HUES6 (cell line): Measurements from ENCODE around the gene PKIG.

Experiments used
- H3K27ac ChIP-seq: 2 replicates; pipeline ENCODE4 v1.7.0; 2013; ENCODE audit warnings: low read depth, mild to moderate bottlenecking, low read length, inconsistent platforms
- H3K27me3 ChIP-seq: 2 replicates; pipeline ENCODE4 v1.6.1; 2013; ENCODE audit warnings: low read length; ENCODE audit not compliant: control insufficient read depth, insufficient read depth
- H3K36me3 ChIP-seq: 2 replicates; pipeline ENCODE4 v1.6.1; 2013; ENCODE audit warnings: low read length; ENCODE audit not compliant: control insufficient read depth, insufficient read depth
- H3K4me1 ChIP-seq: 2 replicates; pipeline ENCODE4 v1.6.1; 2013; ENCODE audit warnings: low read length; ENCODE audit not compliant: control insufficient read depth, insufficient read depth
- H3K4me3 ChIP-seq: 2 replicates; pipeline ENCODE4 v1.5.1; 2013; ENCODE audit warnings: low read depth, low read length
- H3K9ac ChIP-seq: one replicate; pipeline ENCODE4 v1.6.1; 2013; ENCODE audit warnings: mild to moderate bottlenecking, low read length
- H3K9me3 ChIP-seq: 2 replicates; pipeline ENCODE4 v1.6.1; 2013; ENCODE audit warnings: low read depth, low read length; ENCODE audit not compliant: control insufficient read depth, insufficient read depth

Gene PKIG

GRCh38 chr20:44571362-44571988, 10.9 kb upstream of the PKIG start:
- Histone ChIP-seq H3K4me1 (peaks cover 7% of the 10 kb centered on the region; the same call in 1 of the 2 replicates), H3K36me3 (no peaks in the 10 kb centered on the region), H3K9me3 (no peaks in the 10 kb centered on the region), H3K9ac (no peak overlapping the region), H3K4me3 (no peak overlapping the region), H3K27me3 (no peaks in the 10 kb centered on the region), H3K27ac (no peak overlapping the region)

DNA sequence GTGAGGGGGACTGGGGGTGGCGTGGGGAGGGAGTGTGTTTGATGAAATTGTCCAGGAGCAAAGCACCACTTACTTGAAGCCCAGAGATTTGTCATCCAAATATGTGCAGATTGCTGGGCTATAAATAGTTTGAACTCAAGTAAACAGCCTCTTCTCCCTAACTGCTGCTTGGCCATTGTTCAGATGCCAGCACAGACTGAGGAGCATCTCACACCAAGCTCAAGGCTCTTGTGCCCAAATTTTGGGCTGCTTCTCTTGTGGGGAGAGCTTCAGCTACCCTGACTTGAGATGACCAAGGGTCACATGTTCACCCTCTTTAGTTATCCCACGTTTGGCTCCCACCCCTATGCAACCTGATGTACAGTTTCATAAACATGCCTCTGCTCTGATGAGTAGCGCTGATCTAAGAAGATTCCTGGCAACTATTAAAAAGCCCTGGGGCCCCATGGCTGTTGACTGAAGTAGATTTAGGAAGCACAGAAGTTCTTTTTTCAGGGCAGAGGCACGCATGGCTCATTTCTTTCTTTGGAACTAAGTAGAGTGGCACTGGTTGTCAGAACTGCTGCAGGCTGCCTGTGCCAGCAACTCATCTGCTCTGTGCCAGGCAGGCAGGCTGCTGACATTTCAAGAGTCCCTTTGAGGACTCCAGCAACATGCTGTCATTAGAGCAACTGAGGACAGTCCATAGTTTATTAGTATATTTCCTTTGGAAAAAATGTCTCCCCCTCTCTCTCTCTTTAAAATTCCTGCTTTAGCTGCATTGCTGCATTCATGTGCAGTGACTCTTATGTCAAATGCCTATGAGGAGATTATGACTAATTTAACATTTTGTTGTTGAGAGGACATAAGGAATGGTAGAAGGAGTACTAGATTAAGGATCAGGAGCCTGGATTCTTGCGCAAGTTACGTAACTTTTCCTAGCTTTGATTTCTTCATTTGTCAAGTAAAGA, 9.6 kb upstream of the PKIG start:
- Histone ChIP-seq H3K4me1 (peaks cover 7% of the 10 kb centered on the region; the same call in 1 of the 2 replicates), H3K27me3 (no peaks in the 10 kb centered on the region), H3K9ac (no peak overlapping the region), H3K4me3 (no peak overlapping the region), H3K9me3 (no peaks in the 10 kb centered on the region), H3K27ac (no peak overlapping the region), H3K36me3 (no peaks in the 10 kb centered on the region)

GRCh38 chr20:44573501-44573869, 8.9 kb upstream of the PKIG start:
- Histone ChIP-seq H3K9ac (no peak overlapping the region), H3K27ac (no peak overlapping the region)

GRCh38 chr20:44574372-44574771, 8.0 kb upstream of the PKIG start:
- Histone ChIP-seq H3K27ac (no peak overlapping the region), H3K9me3 (no peaks in the 10 kb centered on the region), H3K27me3 (no peaks in the 10 kb centered on the region), H3K36me3 (no peaks in the 10 kb centered on the region), H3K9ac (no peak overlapping the region), H3K4me1 (peaks cover 7% of the 10 kb centered on the region; the same call in 1 of the 2 replicates), H3K4me3 (no peak overlapping the region)

More at GRCh38 chr20:44573501-44573869, 8.9 kb upstream of the PKIG start:
- Histone ChIP-seq H3K36me3 (no peaks in the 10 kb centered on the region), H3K4me3 (no peak overlapping the region), H3K9me3 (no peaks in the 10 kb centered on the region), H3K27me3 (no peaks in the 10 kb centered on the region), H3K4me1 (peaks cover 7% of the 10 kb centered on the region; the same call in 1 of the 2 replicates)

GRCh38 chr20:44576297-44576696, 6.1 kb upstream of the PKIG start:
- H3K4me1 ChIP-seq: peaks cover 7% of the 10 kb centered on the region; the same call in 1 of the 2 replicates
- H3K27ac ChIP-seq: no peak overlapping the region
- H3K27me3 ChIP-seq: no peaks in the 10 kb centered on the region
- no peaks in the 10 kb centered on the region for H3K9me3 ChIP-seq
- H3K9ac ChIP-seq: no peak overlapping the region
- no peak overlapping the region for H3K4me3 ChIP-seq
- no peaks in the 10 kb centered on the region for H3K36me3 ChIP-seq

GRCh38 chr20:44579313-44580081, 2.9 kb upstream of the PKIG start:
- Histone ChIP-seq H3K27me3 (no peaks in the 10 kb centered on the region), H3K9me3 (no peaks in the 10 kb centered on the region), H3K4me3 (no peak overlapping the region), H3K36me3 (no peaks in the 10 kb centered on the region), H3K27ac (no peak overlapping the region), H3K4me1 (peaks cover 21% of the 10 kb centered on the region; the same call in 1 of the 2 replicates), H3K9ac (no peak overlapping the region)

DNA sequence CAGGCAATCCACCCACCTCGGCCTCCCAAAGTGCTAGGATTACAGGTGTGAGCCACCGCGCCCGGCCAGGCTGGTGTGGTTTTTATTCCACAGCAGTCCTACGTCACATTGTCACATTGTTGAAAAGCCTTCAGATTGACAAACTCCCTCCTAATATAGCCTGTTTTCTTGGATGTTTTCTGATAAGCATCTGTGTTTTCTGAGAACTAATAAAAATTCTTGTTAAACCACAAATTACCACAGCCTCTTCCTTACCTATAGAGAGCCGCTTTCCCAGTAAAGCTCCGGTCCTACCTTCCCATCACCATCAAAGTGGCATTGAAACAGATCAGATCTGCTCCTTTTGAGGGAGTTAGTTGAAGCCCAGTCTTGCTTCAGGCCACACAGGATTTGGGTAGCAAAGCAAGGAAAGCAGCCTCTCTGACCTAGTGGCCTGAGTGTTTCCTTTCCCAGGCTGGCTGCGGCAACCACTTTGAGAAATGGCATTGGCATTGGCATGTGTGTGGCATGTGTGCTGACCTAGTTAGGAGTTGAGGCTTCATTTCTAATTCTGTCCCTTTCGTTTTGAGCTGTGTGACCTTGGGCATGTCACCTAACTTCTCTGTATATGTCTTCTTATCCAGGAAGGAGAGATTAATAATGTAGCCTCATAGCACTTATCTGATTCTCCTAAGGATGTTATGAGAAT, 1.7 kb upstream of the PKIG start:
- no peaks in the 10 kb centered on the region for H3K27me3 ChIP-seq
- no peak overlapping the region for H3K4me3 ChIP-seq
- H3K9me3 ChIP-seq: no peaks in the 10 kb centered on the region
- H3K9ac ChIP-seq: no peak overlapping the region
- H3K27ac ChIP-seq: no peak overlapping the region
- no peaks in the 10 kb centered on the region for H3K36me3 ChIP-seq
- H3K4me1 ChIP-seq: peaks cover 33% of the 10 kb centered on the region

DNA sequence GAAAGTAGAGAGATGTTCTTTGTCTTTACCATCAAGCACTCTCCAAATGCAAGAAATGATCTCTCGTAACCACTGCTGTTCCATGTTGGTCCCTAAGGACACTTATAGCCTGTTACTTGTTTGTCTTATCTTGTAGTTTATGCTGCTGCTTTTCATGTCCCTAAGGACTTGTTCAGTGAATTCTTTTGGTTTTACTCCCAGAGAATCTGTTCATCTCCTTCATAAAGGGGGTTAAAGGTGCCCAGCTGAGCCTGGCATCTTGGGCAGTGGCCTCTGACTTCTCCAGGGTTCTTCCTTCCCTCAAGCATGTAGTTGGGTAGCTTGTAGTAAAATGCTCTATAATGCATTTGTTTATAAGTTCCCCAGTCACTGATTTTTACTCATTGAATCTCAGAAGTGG, 864 bp upstream of the PKIG start:
- H3K27ac ChIP-seq: no peak overlapping the region
- no peaks in the 10 kb centered on the region for H3K9me3 ChIP-seq
- H3K4me1 ChIP-seq: peaks cover 41% of the 10 kb centered on the region

GRCh38 chr20:44583157-44583556, 778 bp downstream of the PKIG start:
- Histone ChIP-seq H3K27me3 (no peaks in the 10 kb centered on the region), H3K4me1 (peaks cover 42% of the 10 kb centered on the region), H3K4me3 (no peak overlapping the region), H3K36me3 (no peaks in the 10 kb centered on the region), H3K9ac (no peak overlapping the region), H3K27ac (no peak overlapping the region), H3K9me3 (no peaks in the 10 kb centered on the region)

More for the DNA sequence above, 864 bp upstream of the PKIG start:
- Histone ChIP-seq H3K4me3 (no peak overlapping the region), H3K36me3 (no peaks in the 10 kb centered on the region), H3K27me3 (no peaks in the 10 kb centered on the region), H3K9ac (no peak overlapping the region)

DNA sequence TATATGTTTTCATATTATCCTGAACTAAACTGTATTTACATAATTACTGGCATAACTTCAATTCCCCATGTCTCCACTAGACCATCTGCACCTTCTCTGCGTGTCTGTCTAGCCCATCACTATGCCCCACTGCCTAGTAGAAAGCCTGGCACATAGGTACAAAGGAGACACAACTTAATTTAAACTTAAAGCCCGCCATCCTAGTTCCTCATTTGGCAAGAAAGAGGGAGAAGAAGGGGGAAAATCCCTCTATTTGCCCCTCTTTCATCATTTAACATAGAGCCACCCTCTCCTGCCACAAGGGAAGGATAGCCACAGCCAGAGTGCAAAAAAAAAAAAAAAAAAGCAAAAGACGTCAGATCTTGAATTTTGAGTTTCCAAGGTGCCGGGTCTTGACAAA, 1.8 kb downstream of the PKIG start:
- H3K27ac ChIP-seq: no peak overlapping the region
- H3K4me3 ChIP-seq: no peak overlapping the region
- no peak overlapping the region for H3K9ac ChIP-seq
- H3K9me3 ChIP-seq: no peaks in the 10 kb centered on the region
- peaks cover 42% of the 10 kb centered on the region for H3K4me1 ChIP-seq
- H3K27me3 ChIP-seq: no peaks in the 10 kb centered on the region
- H3K36me3 ChIP-seq: no peaks in the 10 kb centered on the region
